Muscle layer of duodenum (tissue), 2 donors: ENCODE data around the gene ABCA1.
A peak's percentile ranks its signal among the peaks of the same experiment; 100 is the strongest.
"Not testable (repeated sequence)": the region's sequence is repeated elsewhere in the genome, so short reads cannot be mapped to it uniquely, and the experiment has no call there.

Source experiments
- H3K27ac ChIP-seq: one replicate; pipeline ENCODE4 v1.7.0; 2013; ENCODE audit warnings: mild to moderate bottlenecking, low read length
- H3K27me3 ChIP-seq: one replicate; pipeline ENCODE4 v1.7.0; 2013; ENCODE audit warnings: low read depth, mild to moderate bottlenecking, control low read depth, low read length
- H3K36me3 ChIP-seq, 2 donors: one replicate each; pipeline ENCODE4 v1.7.0; 2013; ENCODE audit warnings: low read length in 2 of 2, control low read depth in 1 of 2, mild to moderate bottlenecking in 1 of 2; ENCODE audit not compliant: insufficient read depth in 2 of 2, control insufficient read depth in 1 of 2
- H3K4me1 ChIP-seq, 2 donors: one replicate each; pipeline ENCODE4 v1.7.0; 2013; ENCODE audit warnings: low read length in 2 of 2, mild to moderate bottlenecking in 2 of 2, control low read depth in 1 of 2, moderate library complexity in 1 of 2; ENCODE audit not compliant: insufficient read depth in 2 of 2, control insufficient read depth in 1 of 2
- H3K4me3 ChIP-seq, 2 donors: one replicate each; pipeline ENCODE4 v1.7.0; 2013; ENCODE audit warnings: low read length in 2 of 2, low read depth in 1 of 2, mild to moderate bottlenecking in 1 of 2
- H3K9me3 ChIP-seq, 2 donors: one replicate each; pipeline ENCODE4 v1.7.0; 2013; ENCODE audit warnings: low read length in 2 of 2, control low read depth in 1 of 2, mild to moderate bottlenecking in 1 of 2; ENCODE audit not compliant: control insufficient read depth in 1 of 2
- donor health status: healthy.

The ABCA1 gene

DNA sequence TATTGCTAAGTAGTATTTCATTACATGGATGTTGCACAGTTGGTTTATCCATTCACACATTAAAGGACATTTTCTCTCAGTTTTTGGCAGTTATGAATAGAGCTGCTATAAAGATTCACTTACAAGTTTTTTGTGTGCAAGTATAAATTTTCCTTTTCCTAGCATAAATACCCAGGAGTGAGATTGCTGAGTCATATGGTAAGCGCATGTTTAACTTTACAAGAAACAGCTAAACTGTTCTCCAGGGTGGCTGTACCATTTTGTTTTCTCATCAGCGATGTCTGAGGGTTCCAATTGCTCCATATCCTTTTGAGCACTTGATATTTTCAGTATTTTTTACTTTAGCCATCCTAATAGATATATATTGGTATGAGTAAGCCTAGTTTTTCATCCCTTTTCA lies 16.4 kb upstream of the ABCA1 start:
- Histone ChIP-seq H3K9me3 (no peaks in the 10 kb centered on the region), H3K27me3 (no peaks in the 10 kb centered on the region), H3K36me3 (no peaks in the 10 kb centered on the region), H3K4me3 (no peak overlapping the region), H3K27ac (no peak overlapping the region), H3K4me1 (no peaks in the 10 kb centered on the region)

DNA sequence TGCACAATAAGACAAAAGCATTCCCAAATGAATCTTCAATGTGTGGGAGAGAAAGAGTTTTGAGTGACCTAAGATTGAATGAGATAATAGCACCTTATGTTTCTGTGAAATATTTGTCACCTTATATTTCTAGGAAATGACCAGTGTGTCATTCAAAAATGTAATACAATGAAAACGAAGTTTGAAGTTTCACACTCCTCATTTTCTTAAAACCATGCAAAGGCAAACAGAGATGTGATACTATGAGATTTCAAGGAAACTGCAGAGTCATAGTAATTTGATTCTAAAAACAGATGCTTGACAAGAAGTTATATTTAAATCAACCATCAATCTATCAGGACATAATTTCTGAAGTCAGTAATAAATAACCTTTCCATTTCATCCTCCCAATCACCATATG lies 13.6 kb upstream of the ABCA1 start:
- no peaks in the 10 kb centered on the region for H3K27me3 ChIP-seq
- H3K36me3 ChIP-seq, result no peaks in the 10 kb centered on the region
- peaks cover 0 to 4% of the 10 kb centered on the region in 2 donors for H3K4me1 ChIP-seq
- no peak overlapping the region for H3K4me3 ChIP-seq
- H3K9me3 ChIP-seq, result no peaks in the 10 kb centered on the region
- no peak overlapping the region for H3K27ac ChIP-seq

DNA sequence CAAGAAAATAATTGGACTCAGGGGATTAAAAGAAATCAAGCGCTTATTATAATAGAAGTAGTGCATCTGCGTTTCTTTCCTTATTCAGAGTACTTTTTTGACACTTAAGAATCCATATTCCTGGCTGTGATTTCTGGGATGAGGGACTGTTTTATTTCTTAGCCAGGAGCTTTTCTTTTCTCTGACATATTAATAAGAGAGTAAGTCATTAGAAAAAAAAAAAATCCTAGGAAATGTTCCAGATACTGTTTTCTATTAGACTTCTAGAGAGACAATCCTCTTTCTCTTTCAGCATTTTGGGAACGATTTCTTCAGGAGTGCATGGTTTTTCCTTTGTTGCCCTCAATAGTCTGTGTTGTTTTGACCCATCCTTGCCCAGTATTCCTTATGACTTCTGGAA lies 8.3 kb upstream of the ABCA1 start:
- H3K4me3 ChIP-seq, result no peak overlapping the region
- no peaks in the 10 kb centered on the region for H3K9me3 ChIP-seq
- H3K27me3 ChIP-seq, result no peaks in the 10 kb centered on the region
- no peaks in the 10 kb centered on the region for H3K36me3 ChIP-seq
- H3K4me1 ChIP-seq, result peaks cover 0 to 11% of the 10 kb centered on the region in 2 donors
- peak overlapping the region; percentile 31 for H3K27ac ChIP-seq

DNA sequence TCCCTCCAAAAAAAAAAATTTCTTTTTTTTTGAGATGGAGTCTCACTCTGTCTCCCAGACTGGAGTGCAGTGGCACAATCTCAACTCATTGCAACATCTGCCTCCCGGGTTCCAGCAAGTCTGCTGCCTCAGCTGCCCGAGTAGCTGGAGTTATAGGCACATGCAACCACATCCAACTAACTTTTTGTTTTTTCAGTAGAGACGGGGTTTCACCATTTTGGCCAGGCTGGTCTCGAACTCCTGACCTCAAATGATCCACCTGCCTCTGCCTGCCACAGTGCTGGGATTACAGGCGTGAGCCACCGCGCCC lies 7.5 kb upstream of the ABCA1 start:
- not testable (repeated sequence) for H3K27me3 ChIP-seq, H3K27ac ChIP-seq

DNA sequence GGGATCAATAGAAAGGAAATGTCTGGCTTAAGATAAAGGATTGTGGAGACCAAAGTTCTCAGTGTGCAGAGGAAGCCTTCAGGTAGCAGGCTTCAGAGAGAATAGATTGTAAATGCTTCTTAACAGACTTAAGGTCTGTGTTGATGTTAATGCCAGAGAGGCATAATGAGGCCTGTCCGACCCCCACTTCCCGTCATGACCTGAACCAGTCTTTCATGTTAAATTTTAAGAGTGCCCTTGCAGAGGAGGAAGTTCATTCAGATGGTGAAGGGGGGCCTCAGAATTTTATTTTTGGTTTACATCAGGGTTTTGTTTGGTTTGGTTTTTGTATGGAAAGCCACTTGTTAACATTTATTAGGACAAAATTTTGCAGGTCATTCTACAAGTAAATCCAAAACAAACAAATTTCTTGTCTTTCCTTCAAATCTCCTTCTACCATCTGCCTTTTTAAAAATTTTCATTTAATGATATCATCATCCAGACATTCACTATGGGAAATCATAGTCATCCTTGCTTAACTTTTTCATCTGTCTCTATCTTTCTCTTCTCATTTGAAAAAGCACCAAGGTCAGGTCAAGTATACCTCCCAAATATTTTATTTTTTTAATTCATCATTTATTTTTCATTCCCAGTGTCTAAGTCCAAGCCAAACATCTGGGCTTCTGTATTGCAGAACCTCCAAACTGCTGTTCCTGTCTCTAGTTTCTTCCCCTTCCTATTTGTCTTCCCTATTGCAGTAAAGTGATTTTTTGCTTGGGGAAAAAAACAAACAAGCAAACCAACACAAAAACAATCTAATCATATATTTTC lies 6.9 kb upstream of the ABCA1 start:
- no peaks in the 10 kb centered on the region for H3K27me3 ChIP-seq
- H3K36me3 ChIP-seq, result no peaks in the 10 kb centered on the region
- H3K4me3 ChIP-seq, result no peak overlapping the region
- no peak overlapping the region for H3K27ac ChIP-seq
- H3K4me1 ChIP-seq, result peaks cover 0 to 11% of the 10 kb centered on the region in 2 donors
- H3K9me3 ChIP-seq, result no peaks in the 10 kb centered on the region

More for the DNA sequence above, 7.5 kb upstream of the ABCA1 start:
- H3K4me1 ChIP-seq, result peaks cover 0 to 11% of the 10 kb centered on the region in 2 donors
- H3K4me3 ChIP-seq, H3K9me3 ChIP-seq, H3K36me3 ChIP-seq: not testable (repeated sequence)

DNA sequence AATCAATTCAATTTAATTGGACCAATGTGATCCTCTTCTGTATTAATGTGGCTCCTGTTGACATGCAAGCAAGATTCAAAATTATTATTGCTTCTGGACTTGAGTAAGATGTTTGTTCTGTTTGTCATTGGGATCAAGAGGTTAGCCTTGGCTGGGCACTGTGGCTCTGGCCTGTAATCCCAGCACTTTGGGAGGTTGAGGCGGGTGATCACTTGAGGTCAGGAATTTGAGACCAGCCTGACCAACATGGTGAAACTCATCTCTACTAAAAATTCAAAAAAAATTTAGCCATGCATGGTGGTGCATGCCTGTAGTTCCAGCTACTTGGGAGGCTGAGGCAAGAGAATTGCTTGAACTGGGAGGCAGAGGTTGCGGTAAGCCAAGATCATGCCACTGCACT lies 5.1 kb upstream of the ABCA1 start:
- H3K9me3 ChIP-seq, H3K36me3 ChIP-seq, H3K27ac ChIP-seq, H3K27me3 ChIP-seq, H3K4me3 ChIP-seq: not testable (repeated sequence)
- peaks cover 0 to 19% of the 10 kb centered on the region in 2 donors for H3K4me1 ChIP-seq

DNA sequence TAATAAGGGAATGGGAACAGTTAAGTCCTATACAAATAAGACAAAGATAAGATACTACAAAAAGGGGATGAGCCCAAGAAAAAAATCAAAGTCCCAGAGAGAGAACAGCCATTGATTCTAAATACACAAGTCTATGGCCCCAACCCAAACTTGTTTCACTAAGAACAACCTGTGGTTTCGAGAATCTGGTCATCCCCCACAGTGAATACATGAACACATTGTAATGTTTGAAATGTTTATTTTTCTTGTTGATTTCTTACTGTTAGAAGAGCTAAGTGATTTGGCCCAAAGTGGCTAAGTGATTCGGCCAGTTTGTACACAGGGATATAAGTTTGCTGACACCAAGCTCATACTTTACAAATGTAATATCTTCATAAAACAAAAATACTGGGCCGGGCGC lies 3.3 kb upstream of the ABCA1 start:
- no peak overlapping the region for H3K4me3 ChIP-seq
- H3K27ac ChIP-seq, result no peak overlapping the region
- no peaks in the 10 kb centered on the region for H3K9me3 ChIP-seq
- peaks cover 0 to 14% of the 10 kb centered on the region in 2 donors for H3K4me1 ChIP-seq
- peaks cover 0 to 4% of the 10 kb centered on the region in 2 donors for H3K36me3 ChIP-seq
- H3K27me3 ChIP-seq, result no peaks in the 10 kb centered on the region

DNA sequence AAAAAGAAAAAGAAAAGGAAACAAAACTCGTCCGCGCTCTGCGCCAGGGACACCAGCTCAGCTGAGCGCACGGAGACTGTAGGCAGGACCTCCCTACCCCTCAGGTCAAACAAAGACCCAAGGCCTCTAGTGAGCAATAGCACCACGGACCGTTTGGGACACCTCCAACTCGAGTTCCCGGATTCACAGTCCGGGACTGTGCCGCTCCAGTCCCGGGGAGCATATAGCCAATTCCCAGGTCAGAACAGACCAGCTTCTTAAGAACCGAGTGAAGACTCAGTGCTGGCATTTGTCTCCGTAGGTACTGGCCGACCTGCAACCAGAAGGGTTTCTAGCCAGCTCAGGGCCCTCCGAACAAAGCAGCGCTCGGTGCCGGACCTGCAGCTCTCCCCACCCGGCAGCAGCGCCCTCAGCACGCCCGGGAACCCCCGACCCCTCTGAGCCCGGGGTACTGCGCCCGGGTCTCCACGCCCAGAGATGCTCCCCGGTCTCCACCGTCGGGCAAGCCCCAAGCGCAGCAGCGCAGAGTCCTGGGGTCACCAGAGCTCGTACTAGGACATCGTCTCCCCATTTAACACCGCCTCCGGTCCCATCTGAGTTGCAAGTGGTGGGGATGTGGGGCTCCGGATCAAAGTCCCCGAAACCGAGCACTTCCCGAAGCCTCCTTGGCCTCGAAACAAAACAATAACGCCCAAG lies 591 bp downstream of the ABCA1 start:
- H3K4me3 ChIP-seq, result peak overlapping the region; percentile 96 to 97
- peaks cover 0 to 4% of the 10 kb centered on the region in 2 donors for H3K36me3 ChIP-seq
- peak overlapping the region; percentile 90 for H3K27ac ChIP-seq
- no peaks in the 10 kb centered on the region for H3K27me3 ChIP-seq
- H3K4me1 ChIP-seq, result peaks cover 0 to 35% of the 10 kb centered on the region in 2 donors
- no peaks in the 10 kb centered on the region for H3K9me3 ChIP-seq

DNA sequence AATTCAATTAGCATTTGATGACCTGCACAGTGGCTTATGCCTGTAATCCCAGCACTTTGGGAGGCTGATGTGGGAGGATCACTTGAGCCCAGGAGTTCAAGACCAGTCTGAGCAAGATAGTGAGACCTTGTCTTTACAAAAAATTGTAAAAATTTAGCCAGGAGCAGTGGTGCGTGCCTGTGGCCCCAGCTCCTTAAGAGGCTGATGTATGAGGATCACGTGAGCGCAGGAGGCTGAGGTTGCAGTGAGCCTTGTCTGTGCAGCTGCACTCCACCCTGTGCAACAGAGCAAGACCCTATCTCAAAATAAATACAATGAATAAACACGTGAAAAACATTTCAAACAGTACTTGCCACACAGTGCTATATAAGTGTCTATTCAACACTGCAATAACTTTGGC lies 4.2 kb downstream of the ABCA1 start:
- no peaks in the 10 kb centered on the region for H3K27me3 ChIP-seq
- H3K9me3 ChIP-seq, result no peaks in the 10 kb centered on the region
- H3K4me3 ChIP-seq, result peak overlapping the region in 1 of 2 donors; percentile 28
- no peak overlapping the region for H3K27ac ChIP-seq
- peaks cover 0 to 4% of the 10 kb centered on the region in 2 donors for H3K36me3 ChIP-seq
- peaks cover under 1 to 53% of the 10 kb centered on the region in 2 donors for H3K4me1 ChIP-seq

DNA sequence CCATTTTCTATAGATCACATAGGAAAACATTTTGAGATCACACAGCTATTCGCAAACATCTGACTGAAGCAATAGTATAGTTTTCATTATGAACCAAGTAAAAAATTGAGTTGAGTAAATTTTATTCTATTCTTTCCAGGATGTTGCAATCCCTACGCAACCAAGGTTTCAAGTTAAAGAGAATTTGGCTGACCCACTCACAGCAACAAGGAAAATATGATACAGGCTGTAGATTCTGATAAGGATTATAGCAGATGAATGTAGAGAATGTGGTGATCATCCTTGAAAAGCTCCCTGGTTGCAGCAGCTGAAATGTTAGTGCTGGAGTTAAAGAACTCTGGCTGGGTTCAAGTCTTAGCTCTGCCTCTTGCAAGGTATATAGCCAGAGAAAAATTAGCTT lies 4.7 kb downstream of the ABCA1 start:
- Histone ChIP-seq H3K27ac (no peak overlapping the region), H3K4me3 (peak overlapping the region in 1 of 2 donors; percentile 28), H3K9me3 (no peaks in the 10 kb centered on the region), H3K27me3 (no peaks in the 10 kb centered on the region), H3K36me3 (peaks cover 0 to 4% of the 10 kb centered on the region in 2 donors), H3K4me1 (peaks cover 4 to 52% of the 10 kb centered on the region in 2 donors)

DNA sequence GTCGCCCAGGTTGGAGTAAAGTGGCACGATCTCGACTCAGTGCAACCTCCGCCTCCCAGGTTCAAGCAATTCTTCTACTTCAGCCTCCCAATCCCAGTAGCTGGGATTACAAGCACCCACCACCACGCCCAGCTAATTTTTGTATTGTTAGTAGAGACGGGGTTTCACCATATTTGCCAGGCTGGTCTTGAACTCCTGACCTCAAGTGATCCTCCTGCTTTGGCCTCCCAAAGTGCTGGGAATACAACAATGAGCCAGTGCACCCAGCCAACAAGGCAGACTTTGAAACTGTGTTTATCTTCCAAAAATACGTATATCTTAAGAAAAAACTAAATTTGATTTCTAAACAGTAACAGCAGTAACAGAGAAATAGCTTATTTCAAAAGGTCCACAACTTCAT lies 5.2 kb downstream of the ABCA1 start:
- not testable (repeated sequence) for H3K9me3 ChIP-seq, H3K36me3 ChIP-seq, H3K27me3 ChIP-seq, H3K27ac ChIP-seq, H3K4me3 ChIP-seq
- H3K4me1 ChIP-seq, result peaks cover 4 to 51% of the 10 kb centered on the region in 2 donors
